ENCODE results near the gene PLA2G6. TPM values are rescaled to one million over a fixed set of nuclear protein-coding genes. Genes with fewer than 3 reads are reported as not detected.

The PLA2G6 gene
- total and polyA plus RNA-seq, 2 of the 4 experiments (the other 2 are of a cell fraction) = 6.1 to 10.3 TPM

- no peak overlapping the region for H4K91ac ChIP-seq (ENCODE audit: insufficient read depth, low read depth, low read length)
- no TSS peak for BruUV-seq (replicated peaks)
- ATAC-seq (ENCODE audit: low read depth) (no peak), DNase-seq (no peak)
- no peak overlapping the region for H2BK20ac ChIP-seq (ENCODE audit: low read depth, low read length)
- peaks cover 39 to 78% of the 10 kb centered on the region in 2 experiments for H3K79me1 ChIP-seq (ENCODE audit: low read depth in 1 of 2, low read length in 2 of 2)
- peak overlapping the region; percentile 27 for H2AFZ ChIP-seq (replicated peaks; ENCODE audit: low read length, poor library complexity)
- H3K23ac ChIP-seq (ENCODE audit: low read depth, low read length) = no peak overlapping the region
- peaks cover 31% of the 10 kb centered on the region for H3K4me1 ChIP-seq (ENCODE audit: control insufficient read depth, insufficient read depth, low read length)
- H4K8ac ChIP-seq (ENCODE audit: low read depth in 2 of 2, low read length in 2 of 2) = peak overlapping the region in 1 of 2 experiments; percentile 22; a peak in 1 of 4 replicates
- peaks cover 38% of the 10 kb centered on the region for H4K20me1 ChIP-seq (ENCODE audit: insufficient read depth, low read length)
- peaks cover 33% of the 10 kb centered on the region for H3K9me1 ChIP-seq (ENCODE audit: insufficient read depth, low read length)
- H3K14ac ChIP-seq (replicated peaks; ENCODE audit: low read depth, low read length) = no peak overlapping the region
- H3K36me3 ChIP-seq (ENCODE audit: control insufficient read depth, insufficient read depth, low read length) = peaks cover 25% of the 10 kb centered on the region
- H3K56ac ChIP-seq (ENCODE audit: extremely low read depth, insufficient read depth, low read length) = no peak overlapping the region
- dilution Hi-C loops (cut with HindIII; ENCODE audit: low sequenced_read_pairs, unreplicated experiment) (no loop called here), in situ Hi-C loops (cut with MboI; ENCODE audit: low sequenced_read_pairs) (no loop called here), intact Hi-C loops (cut with micrococcal nuclease) (no loop called here)
- POLR2A ChIA-PET (ENCODE audit: unreplicated experiment) = no interaction called here
- no peak overlapping the region for H3K4me2 ChIP-seq (ENCODE audit: low read depth, low read length)
- CTCF ChIA-PET = no interaction called here
- H4K5ac ChIP-seq (ENCODE audit: low read depth, low read length) = peak overlapping the region; percentile 4; the same call in 1 of the 2 replicates
- H3K4ac ChIP-seq (ENCODE audit: low read depth, low read length) = peak overlapping the region; percentile 56; the same call in 1 of the 2 replicates
- no peak overlapping the region for H2BK15ac ChIP-seq (ENCODE audit: low read depth, low read length)
- H3K27me3 ChIP-seq (ENCODE audit: control insufficient read depth, insufficient read depth, low read length) = no peaks in the 10 kb centered on the region
- 88% methylated on average over 3 of the region's 11 CpGs; no CpG with 5 or more reads in 1 of the 2 experiments for WGBS, 2 experiments (ENCODE audit: extremely low coverage in 2 of 2, insufficient read length in 1 of 2)
- H3K9me3 ChIP-seq (ENCODE audit: control insufficient read depth, insufficient read depth, low read length) = no peaks in the 10 kb centered on the region
- H2AK5ac ChIP-seq (ENCODE audit: low read depth, low read length) = peak overlapping the region; percentile 61; the same call in 1 of the 2 replicates
- no peak overlapping the region for H3K9ac ChIP-seq (ENCODE audit: low read depth, low read length)
- H2AK9ac ChIP-seq (replicated peaks; ENCODE audit: low read depth, low read length, poor library complexity) = peak overlapping the region; percentile 84
- H3K27ac ChIP-seq (ENCODE audit: insufficient read depth, low read length) = peak overlapping the region; percentile 44; the same call in 1 of the 2 replicates
- H2BK120ac ChIP-seq (ENCODE audit: low read depth, low read length) = peak overlapping the region; percentile 12; the same call in 1 of the 2 replicates
- peak overlapping the region; percentile 56 for H2BK5ac ChIP-seq (ENCODE audit: low read depth, low read length, poor library complexity, severe bottlenecking)
- H3K18ac ChIP-seq (ENCODE audit: low read depth, low read length) = no peak overlapping the region
- H3K4me3 ChIP-seq (ENCODE audit: insufficient read depth, low read depth, low read length) = no peak overlapping the region
- TF ChIP-seq POLR2A (IDR thresholded peaks at IDR 0.05; ENCODE audit: low read depth, low read length) (peak; percentile 13; the same call in 1 of the 2 replicates), USF2 (IDR thresholded peaks at IDR 0.05; ENCODE audit: low read depth, low read length) (no peak)
Observed at GRCh38 chr22:38215156-38216038, 33.8 kb upstream of the PLA2G6 start.

Measured in IMR-90 (cell line).